HG03439 (cell line): ENCODE measurements around the gene TMEM263.
A peak's percentile ranks its signal among the peaks of the same experiment; 100 is the strongest.
"Not testable (repeated sequence)": the region's sequence is repeated elsewhere in the genome, so short reads cannot be mapped to it uniquely, and the experiment has no call there.

Source experiments
- ATAC-seq: cut with Tn5 transposase; IDR thresholded peaks from one replicate; pipeline ENCODE4 v1.9.1; 2021; ENCODE audit warnings: mild to moderate bottlenecking, moderate library complexity; ENCODE audit not compliant: unreplicated experiment

TMEM263 gene

DNA sequence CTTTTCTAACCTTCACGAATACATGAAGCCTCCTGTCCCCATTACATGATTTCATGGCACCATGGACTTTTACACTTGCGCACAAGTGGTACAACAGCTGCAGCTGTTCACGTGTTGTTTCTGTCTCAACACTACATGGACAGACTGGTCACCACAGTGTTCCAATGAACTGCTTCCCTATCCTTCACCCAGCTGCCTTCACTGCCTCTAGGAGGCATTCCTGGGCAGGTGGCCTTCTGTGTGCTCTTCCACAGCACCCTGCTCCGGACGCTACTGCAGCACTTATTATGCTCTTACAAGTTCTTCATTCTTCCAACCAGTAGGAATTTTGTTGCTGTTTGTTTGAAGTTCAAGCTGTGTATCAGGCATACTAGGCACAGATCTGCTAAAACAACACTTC is 29.8 kb downstream of the TMEM263 start:
- ATAC-seq: no peak

DNA sequence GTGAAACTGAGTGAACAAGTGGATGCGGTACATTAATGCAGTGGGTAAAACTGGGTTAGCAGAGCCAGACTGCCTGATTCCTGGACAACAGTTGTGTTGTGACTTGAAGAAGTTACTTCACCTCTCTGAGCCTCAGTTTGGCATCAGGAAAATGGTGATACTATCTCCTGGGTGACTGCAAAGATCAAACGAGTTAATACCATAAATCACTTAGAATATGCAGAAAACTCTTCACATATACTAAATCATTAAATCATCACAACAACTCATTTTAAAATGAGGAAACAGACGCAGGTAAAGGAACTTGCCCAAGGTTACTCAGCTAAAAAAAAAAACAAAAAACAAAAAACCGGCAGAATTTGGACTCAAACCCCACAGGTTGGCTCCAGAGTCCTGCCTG is 30.4 kb downstream of the TMEM263 start:
- no peak for ATAC-seq

DNA sequence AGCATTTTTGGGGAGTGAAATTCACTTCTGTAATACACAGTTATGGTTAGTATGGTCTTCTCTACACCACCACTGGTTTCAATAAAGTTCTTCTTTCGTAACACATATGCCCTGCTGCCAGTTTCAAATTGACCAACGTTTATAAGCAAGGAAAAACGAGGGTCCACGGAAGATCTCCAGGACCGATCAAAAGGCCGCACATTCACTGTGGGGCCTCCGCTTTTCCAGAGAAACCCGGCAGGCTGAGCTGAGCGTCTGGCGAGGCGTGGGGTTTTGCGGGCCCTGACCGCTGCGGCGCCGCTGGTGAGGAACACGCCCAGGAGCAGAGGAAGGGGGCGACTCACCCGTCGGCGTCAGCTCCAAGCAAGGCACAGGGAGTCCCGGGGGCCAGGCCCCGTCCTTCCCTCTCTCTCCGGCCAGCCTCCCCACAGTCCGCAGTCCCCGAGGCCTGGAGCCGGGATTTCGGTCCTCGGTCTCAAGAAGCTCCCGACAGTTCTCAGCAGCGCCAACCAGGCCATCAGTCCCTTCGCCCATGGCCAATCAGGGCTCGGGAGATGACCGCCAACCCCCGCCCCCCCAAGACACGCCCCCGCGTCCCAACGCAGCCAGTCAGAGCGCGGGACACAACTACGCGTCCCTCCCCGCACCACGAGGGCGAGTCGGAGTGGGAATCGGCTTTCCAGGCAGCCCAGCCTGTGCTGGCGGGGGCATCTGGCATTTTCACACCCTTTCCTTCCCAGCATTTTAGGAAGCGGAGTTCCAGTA is 31.1 kb downstream of the TMEM263 start, which contains the start of gene MTERF2:
TSS of gene MTERF2 (minus strand) at position 522 of the 765 bp plus-strand sequence. CDS start 8,432 bp downstream, outside the sequence.
- peak; percentile 93 for ATAC-seq

DNA sequence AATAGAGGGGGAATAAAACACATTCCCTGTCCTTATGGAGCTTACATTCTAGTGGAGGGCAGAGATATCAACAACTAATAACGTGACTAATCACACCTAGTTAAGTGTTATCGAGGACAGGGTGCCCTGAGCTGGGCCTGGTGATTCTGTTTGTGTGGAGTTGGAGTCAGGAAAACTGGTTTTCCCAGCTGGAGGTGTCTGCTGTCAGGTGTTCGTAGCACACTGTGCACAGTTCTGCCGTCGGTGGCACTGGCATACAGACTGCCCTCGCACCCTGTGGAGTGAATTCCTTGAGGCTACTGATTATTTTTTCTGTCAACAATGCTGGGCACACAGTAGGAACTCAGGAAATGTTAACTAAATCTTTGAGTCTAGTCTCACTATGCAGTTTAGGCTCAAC is 32.1 kb downstream of the TMEM263 start:
- no peak for ATAC-seq

DNA sequence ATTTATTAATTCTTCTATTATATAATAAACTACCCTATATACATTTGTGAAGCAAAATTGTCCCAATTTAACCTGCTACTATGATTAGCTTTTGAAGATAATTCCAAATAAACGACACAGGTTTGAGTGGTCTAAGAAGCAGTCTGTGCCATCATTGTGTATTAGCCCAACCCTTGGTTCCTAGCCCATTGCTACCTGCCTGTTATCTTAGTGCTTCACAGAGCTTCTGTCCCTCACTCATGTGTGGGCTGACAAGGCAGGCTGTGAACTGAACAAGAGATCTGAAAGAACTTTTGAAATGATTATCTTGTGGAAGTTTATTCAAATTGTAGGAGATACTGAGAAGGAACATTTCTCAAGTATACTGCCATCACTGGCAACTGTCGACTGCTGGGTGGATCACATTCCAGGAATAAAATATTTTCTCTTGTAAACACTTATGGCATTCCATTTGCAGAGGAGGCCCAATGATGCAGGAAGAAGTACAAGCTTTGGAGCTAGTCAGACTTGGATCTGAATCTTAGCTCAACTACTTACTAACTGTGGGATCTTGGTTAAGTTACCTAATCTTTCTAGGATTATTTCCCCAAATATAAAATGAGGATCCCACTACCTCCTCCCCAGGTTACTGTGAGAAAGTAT is 39.0 kb downstream of the TMEM263 start:
- ATAC-seq: no peak

DNA sequence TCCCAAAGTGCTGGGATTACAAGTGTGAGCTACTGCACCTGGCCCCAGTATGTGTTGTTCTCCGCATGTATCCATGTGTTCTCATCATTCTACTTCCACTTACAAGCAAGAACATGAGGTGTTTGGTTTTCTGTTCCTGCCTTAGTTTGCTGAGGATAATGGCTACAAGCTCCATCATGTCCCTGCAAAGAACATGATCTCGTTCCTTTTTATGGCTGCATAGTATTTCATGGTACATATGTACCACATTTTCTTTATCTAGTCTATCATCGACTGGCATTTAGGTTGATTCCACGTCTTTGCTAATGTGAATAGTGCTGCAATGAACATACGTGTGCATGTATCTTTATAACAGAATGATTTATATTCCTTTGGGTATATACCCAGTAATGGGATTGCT is 40.4 kb downstream of the TMEM263 start:
- not testable (repeated sequence) for ATAC-seq

DNA sequence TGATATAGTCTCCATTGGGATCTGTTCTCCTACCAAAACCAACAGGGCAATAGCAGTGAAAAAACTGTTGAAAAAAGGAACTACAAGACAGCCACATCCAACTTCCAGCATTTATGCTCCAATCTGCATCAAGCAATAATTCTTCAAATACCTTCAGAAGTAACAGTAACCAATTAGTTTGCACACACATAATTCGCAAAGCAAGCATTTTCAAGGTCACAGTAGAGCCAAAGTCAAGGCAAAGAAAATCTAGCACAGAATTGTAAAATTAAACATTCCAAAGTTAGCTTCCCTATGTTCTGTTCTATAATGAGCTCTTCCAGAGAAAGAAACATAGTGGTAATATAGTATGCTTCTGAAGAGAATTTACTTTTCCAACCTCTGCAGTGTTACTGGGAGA is 42.2 kb downstream of the TMEM263 start:
- ATAC-seq: no peak

DNA sequence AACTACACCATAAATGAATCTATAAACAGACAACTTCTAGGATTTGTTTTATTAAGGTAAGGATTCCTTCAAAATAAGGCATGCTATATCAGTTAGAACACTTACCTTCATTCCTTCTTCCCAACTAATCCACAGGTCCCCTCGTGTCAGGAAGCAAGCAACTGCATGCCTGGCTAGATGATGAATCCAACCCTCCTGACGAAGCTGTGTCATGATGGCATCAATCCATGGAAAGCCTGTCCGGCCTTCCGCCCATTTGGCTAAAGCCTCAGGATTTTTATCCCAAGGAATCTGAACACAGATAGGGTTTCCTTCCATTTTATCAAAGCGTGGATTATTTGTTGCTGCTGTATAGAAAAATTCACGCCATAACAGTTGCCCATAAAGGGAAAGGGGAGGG is 43.7 kb downstream of the TMEM263 start:
- no peak for ATAC-seq

DNA sequence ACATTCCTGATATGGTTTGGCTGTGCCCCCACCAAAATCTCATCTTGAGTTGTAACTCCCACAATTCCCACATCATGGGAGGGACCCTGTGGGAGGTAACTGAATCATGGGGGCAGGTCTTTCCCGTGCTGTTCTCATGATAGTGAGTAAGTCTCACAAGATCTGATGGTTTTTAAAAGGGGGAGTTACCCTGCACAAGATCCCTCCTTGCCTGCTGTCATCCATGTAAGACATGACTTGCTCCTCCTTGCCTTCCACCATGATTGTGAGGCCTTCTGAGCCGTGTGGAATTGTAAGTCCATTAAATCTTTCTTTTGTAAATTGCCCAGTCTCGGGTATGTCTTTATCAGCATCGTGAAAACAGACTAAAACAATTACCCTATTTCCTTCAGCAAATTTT is 47.0 kb downstream of the TMEM263 start:
- ATAC-seq: not testable (repeated sequence)

DNA sequence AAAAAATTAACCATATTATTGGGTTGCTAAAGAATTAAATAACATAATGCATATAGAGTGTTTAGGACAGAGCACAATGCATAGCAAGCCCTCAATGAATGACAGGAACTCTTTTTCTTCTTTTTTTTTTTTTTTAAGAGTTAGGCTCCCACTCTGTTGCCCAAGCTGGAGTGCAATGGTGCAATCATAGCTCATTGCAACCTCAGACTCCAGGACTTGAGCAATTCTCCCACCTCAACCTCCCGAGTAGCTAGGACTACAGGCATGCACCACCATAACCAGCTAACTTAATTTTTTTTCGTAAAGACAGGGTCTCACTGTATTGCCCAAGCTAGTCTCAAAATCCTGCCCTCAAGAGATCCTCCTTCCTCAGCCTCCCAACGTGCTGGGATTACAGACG is 51.7 kb downstream of the TMEM263 start:
- no peak for ATAC-seq

DNA sequence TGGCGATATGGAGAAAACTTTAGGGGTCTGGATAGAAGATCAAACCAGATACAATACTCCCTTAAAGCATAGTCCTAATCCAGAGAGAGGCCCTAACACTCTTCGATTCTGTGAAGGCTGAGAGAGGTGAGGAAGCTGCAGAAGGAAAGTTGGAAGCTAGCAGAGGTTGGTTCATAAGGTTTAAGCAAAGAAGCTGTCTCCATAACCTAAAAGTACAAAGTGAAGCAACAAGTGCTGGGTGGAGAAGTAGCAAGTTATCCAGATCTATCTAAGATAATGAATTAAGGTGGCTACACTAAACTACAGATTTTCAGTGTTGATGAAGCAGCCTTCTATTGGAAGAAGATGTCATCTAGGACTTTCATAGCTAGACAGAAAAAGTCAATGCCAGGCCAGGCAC is 55.8 kb downstream of the TMEM263 start:
- no peak for ATAC-seq

DNA sequence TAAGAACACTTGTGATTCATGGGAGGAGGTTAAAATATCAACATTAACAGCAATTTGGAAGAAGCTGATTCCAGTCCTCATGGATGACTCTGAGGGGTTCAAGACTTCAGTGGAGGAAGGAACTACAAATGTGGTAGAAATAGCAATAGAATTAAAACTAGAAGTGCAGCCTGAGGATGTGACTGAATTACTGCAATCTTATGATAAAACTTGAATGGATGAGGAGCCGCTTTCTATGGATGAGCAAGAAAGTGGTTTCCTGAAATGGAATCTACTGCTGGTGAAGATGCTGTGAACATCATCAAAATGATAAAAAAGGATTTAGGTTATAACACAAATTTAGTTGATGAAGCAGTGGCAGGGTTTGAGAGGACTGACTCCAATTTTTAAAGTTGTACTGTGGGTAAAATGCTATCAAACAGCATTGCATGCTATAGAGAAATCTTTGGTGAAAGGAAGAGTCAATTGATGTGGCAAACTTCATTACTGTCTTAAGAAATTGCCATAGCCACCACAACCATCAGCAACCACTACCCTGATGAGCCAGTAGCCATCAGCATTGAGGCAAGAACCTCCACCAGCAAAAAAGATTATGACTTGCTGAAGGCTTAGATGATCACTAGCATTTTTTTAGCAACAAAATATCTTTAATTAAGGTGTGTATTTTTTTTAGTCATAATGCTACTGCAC is 57.2 kb downstream of the TMEM263 start:
- no peak for ATAC-seq

DNA sequence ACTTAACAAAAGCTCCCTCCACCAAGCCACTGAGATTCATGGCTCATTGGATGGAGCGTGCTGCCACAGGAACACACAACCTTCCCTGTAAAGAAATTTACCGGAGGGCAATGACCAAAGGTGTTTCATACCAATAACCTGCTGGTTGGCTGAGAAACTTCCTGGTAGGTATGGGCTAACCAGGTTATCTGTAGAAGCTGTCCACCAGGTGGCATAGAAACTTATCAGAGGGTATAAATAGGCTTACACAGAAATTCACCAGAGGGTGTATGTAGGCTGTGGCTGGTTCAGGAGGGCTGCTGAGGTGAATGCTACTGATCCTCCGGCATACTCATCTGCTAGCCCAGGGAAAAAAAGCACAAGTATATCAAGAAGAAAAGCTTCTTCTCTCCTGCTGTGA is 58.3 kb downstream of the TMEM263 start:
- no peak for ATAC-seq

DNA sequence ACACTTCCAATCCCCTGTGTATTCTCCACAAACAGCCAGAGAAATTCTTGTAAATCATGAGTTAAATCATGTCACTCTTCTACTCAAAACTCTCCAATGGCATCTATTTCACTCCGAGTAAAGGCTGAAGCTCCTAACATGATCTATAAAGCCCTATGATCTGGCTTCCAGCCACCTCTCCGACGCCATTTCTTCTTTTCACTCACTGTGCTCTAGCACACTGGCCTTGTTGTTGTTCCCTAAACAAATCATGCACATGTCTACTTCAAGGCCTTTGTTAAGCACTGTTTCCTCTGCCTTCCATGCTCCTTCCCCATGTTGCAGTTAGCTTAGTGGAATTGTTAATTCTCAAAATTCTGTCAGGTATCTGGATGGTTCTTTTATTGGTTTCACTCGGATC is 61.3 kb downstream of the TMEM263 start:
- no peak for ATAC-seq

DNA sequence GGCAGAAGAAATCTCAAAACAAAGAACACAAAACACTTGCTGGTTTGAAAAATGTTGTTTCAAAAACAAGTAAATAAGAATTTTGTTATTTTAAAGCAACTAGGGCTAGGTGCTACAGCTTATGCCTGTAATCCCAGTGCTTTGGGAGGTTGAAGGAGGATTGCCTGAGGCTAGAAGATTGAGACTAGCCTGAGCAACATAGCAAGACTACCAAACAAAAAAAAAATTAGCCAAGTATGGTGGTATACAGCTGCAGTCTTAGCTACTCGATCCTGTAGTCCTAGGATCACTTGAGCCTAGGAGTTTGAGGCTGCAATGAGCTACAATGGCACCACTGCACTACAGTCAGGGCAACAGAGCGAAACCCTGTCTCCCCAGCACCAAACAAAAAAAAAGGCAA is 63.8 kb downstream of the TMEM263 start:
- no peak for ATAC-seq
